H1 (cell line): ENCODE measurements around the gene PFDN6. TPM values are rescaled to one million over a fixed set of nuclear protein-coding genes. Genes with fewer than 3 reads are reported as not detected.

Source experiments
- ATF2 ChIP-seq: IDR thresholded peaks from 2 replicates; pipeline ENCODE4 v1.6.1; 2012; ENCODE audit warnings: low read length, inconsistent platforms
- CBX5 ChIP-seq: fragments of 300-800, 300-1000 bp; sonication (generic); IDR thresholded peaks from 2 replicates; pipeline ENCODE4 v1.7.1; 2016; ENCODE audit warnings: antibody characterized with exemption, low read length, low read depth
- CHD7 ChIP-seq: fragments of 300-600 bp; sonication (generic); IDR thresholded peaks from 2 replicates; pipeline ENCODE4 v1.7.1; 2012; ENCODE audit warnings: low read length, moderate library complexity, mild to moderate bottlenecking, inconsistent platforms; ENCODE audit not compliant: insufficient replicate concordance
- CREB1 ChIP-seq: IDR thresholded peaks from 2 replicates; pipeline ENCODE4 v1.6.1; 2012; ENCODE audit warnings: inconsistent platforms
- CTBP2 ChIP-seq: IDR thresholded peaks from 2 replicates; pipeline ENCODE4 v1.7.0; 2011; ENCODE audit warnings: borderline replicate concordance, mild to moderate bottlenecking, moderate library complexity, mixed read lengths, low read length; ENCODE audit not compliant: insufficient read depth, insufficient read length
- HDAC6 ChIP-seq: IDR thresholded peaks from one replicate; pipeline ENCODE4 v1.7.1; 2012; ENCODE audit warnings: low read depth, mild to moderate bottlenecking, inconsistent platforms, low read length, moderate library complexity
- MAFK ChIP-seq: IDR thresholded peaks from 2 replicates; pipeline ENCODE4 v1.6.1; 2012; ENCODE audit warnings: low read depth, mild to moderate bottlenecking, improper control_type of control experiment, low read length
- TBP ChIP-seq: IDR thresholded peaks from 2 replicates; pipeline ENCODE4 v1.6.1; 2011; ENCODE audit warnings: low read depth, low read length, improper control_type of control experiment
- USF2 ChIP-seq: IDR thresholded peaks from 2 replicates; pipeline ENCODE4 v1.6.1; 2011; ENCODE audit warnings: low read length, improper control_type of control experiment
- polyA plus RNA-seq, 7 experiments: library from polyadenylated mRNA; depleted of rRNA in 3 of 7; stranded (reverse) in 5 of 7; unstranded in 2 of 7; fragments of >200 nt in 5 of 7; fragments of 200-250 nt in 2 of 7; gene quantifications; 1 replicate in 5 of 7; 2 replicates in 1 of 7; 4 replicates in 1 of 7; pipeline versions ENCODE4 v1.2.1 to v1.2.3, GENCODE V29; 2011 to 2013; ENCODE audit warnings: missing spikeins in 2 of 7, mixed read lengths in 2 of 7
- total RNA-seq: library from RNA; stranded (reverse); fragmentation: NEBNext Ultra II Directional; extraction: Animal tissue kit (Norgen Biotek cat#: 25700); gene quantifications from 2 replicates; pipeline ENCODE4 v1.2.1, GENCODE V29; 2021

The PFDN6 gene
- total and polyA plus RNA-seq, 2 of the 8 experiments (the other 6 are each of a cell fraction or from before 2014, with no cell fraction given): 32.0 to 95.7 TPM

- no peak for TF ChIP-seq CHD7
- TF ChIP-seq CTBP2: no peak
- TF ChIP-seq CREB1: no peak
- TF ChIP-seq CBX5: no peak
- TF ChIP-seq ATF2: no peak
- no peak for TF ChIP-seq USF2
- no peak for TF ChIP-seq TBP
- no peak for TF ChIP-seq MAFK
- TF ChIP-seq HDAC6: no peak
These were observed 15.7 kb downstream of the PFDN6 start (continued) for GRCh38 chr6:33305052-33305451.
